ENCODE data around the gene CEMIP.
A peak's percentile ranks its signal among the peaks of the same experiment; 100 is the strongest.

The CEMIP gene

DNA sequence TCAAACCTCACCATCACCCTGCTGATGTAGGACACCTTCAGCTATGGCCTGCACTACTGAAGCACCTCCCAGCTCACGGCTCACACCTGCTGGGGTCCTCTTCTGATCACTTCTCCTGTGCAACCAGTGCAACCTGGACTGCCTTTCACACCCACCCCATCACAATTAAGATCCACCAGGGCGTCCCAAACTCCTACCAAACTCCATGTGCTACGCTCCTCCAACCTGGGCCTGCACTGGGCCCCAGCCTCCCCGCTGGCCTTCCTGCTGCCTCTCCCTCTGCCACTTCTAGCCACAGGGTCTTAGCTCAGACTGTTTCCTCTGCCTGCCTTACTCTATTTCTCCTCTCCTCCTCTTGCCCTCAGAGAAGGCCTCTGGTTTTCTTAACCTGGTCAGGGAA, 197.7 kb downstream of the CEMIP start:
- H3K36me3 ChIP-seq (ENCODE audit: control insufficient read depth, insufficient read depth, low read length) = peaks cover 12% of the 10 kb centered on the region
- H3K9me3 ChIP-seq (ENCODE audit: control insufficient read depth, low read length) = no peaks in the 10 kb centered on the region
- H3K4me1 ChIP-seq (ENCODE audit: control insufficient read depth, insufficient read depth, low read length) = peaks cover 10% of the 10 kb centered on the region
- no peak overlapping the region for H3K9ac ChIP-seq (ENCODE audit: low read length)
- H3K4me3 ChIP-seq (ENCODE audit: low read length) = no peak overlapping the region
- H3K27me3 ChIP-seq (ENCODE audit: control insufficient read depth, insufficient read depth, low read length) = no peaks in the 10 kb centered on the region

- no peaks in the 10 kb centered on the region for H3K9me3 ChIP-seq (ENCODE audit: control insufficient read depth, low read length)
- H3K27me3 ChIP-seq (ENCODE audit: control insufficient read depth, insufficient read depth, low read length) = no peaks in the 10 kb centered on the region
- no peak overlapping the region for H3K4me3 ChIP-seq (ENCODE audit: low read length)
- H3K9ac ChIP-seq (ENCODE audit: low read length) = no peak overlapping the region
- H3K4me1 ChIP-seq (ENCODE audit: control insufficient read depth, insufficient read depth, low read length) = peaks cover 10% of the 10 kb centered on the region
- H3K36me3 ChIP-seq (ENCODE audit: control insufficient read depth, insufficient read depth, low read length) = peaks cover 12% of the 10 kb centered on the region
Observed at GRCh38 chr15:80977627-80978036, 198.5 kb downstream of the CEMIP start.

DNA sequence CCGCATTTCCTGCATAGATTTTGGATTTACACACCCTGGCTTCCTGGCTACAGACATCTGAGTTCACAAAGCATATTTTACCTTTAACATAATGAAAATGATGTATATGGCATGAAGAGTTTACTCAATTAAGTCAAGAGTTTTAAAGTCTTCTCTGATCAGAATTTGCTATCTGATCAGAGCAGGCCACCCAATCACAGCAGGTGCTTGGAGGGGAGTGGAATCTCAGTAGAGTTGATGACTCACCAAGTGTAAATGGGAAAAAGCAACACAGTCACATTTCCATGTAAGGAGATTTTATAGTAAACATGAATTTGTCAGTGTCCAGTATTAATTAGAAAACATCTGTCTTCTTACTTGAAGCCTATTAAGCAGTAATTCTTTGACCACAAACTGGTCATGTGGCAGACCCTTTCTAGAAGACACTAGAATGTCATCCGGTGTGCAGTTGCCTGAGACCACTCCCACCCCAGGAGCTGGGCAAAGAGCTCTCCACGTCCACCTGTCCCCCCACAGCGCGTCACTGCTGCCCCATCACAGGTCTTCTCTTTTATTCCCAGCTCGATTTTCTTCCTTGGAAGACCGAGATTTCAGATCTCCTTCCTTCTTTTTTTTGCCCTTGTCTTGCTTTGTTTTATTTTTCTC, 199.6 kb downstream of the CEMIP start:
- H3K27me3 ChIP-seq (ENCODE audit: control insufficient read depth, insufficient read depth, low read length) = no peaks in the 10 kb centered on the region
- no peaks in the 10 kb centered on the region for H3K9me3 ChIP-seq (ENCODE audit: control insufficient read depth, low read length)
- H3K4me3 ChIP-seq (ENCODE audit: low read length) = no peak overlapping the region
- peaks cover 12% of the 10 kb centered on the region for H3K36me3 ChIP-seq (ENCODE audit: control insufficient read depth, insufficient read depth, low read length)
- H3K4me1 ChIP-seq (ENCODE audit: control insufficient read depth, insufficient read depth, low read length) = peaks cover 10% of the 10 kb centered on the region
- no peak overlapping the region for H3K9ac ChIP-seq (ENCODE audit: low read length)

GRCh38 chr15:80979538-80980200, 200.5 kb downstream of the CEMIP start:
- Histone ChIP-seq H3K9me3 (ENCODE audit: control insufficient read depth, low read length) (no peaks in the 10 kb centered on the region), H3K4me3 (ENCODE audit: low read length) (no peak overlapping the region), H3K9ac (ENCODE audit: low read length) (no peak overlapping the region), H3K36me3 (ENCODE audit: control insufficient read depth, insufficient read depth, low read length) (peaks cover 12% of the 10 kb centered on the region), H3K4me1 (ENCODE audit: control insufficient read depth, insufficient read depth, low read length) (peaks cover 10% of the 10 kb centered on the region), H3K27me3 (ENCODE audit: control insufficient read depth, insufficient read depth, low read length) (no peaks in the 10 kb centered on the region)

DNA sequence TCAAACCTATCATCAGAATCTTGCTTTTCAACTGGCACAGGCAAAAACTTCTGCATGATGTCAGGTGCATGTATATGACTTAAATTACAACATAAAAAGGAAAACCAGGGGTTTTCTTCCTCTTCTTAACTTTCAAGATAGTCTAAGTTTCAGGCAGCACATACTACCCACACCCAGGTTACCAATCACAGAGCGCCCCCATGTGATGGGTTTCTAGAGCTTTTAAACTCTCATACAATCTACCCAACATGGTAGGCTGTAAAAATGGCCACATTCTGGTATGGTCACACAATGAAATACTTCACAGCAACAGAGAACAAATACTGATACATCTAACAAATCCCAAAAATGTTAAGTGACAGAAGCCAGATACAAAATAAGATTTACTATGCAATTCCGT, 203.0 kb downstream of the CEMIP start:
- Histone ChIP-seq H3K36me3 (ENCODE audit: control insufficient read depth, insufficient read depth, low read length) (peaks cover 12% of the 10 kb centered on the region), H3K4me3 (ENCODE audit: low read length) (no peak overlapping the region), H3K9me3 (ENCODE audit: control insufficient read depth, low read length) (no peaks in the 10 kb centered on the region), H3K27me3 (ENCODE audit: control insufficient read depth, insufficient read depth, low read length) (no peaks in the 10 kb centered on the region), H3K4me1 (ENCODE audit: control insufficient read depth, insufficient read depth, low read length) (peaks cover 10% of the 10 kb centered on the region), H3K9ac (ENCODE audit: low read length) (no peak overlapping the region)

DNA sequence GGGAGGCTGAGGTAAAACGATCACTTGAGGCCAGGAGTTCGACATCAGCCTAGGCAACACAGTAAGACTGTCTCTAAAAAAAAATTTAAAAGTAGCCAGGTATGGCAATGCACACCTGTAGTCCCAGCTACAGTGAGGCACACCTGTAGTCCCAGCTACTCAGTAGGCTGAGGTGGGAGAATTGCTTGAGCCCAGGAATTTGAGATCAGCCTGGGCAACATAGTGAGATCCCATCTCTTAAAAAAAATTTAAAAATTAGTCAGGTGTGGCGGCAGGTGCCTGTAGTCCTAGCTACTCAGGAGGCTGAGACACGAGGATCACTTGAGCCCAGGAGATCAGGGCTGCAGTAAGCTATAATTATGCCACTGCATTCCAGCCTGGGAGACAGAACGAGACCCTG, 203.7 kb downstream of the CEMIP start:
- Histone ChIP-seq H3K27me3 (ENCODE audit: control insufficient read depth, insufficient read depth, low read length) (no peaks in the 10 kb centered on the region), H3K4me1 (ENCODE audit: control insufficient read depth, insufficient read depth, low read length) (peaks cover 10% of the 10 kb centered on the region), H3K9me3 (ENCODE audit: control insufficient read depth, low read length) (no peaks in the 10 kb centered on the region), H3K4me3 (ENCODE audit: low read length) (no peak overlapping the region), H3K9ac (ENCODE audit: low read length) (no peak overlapping the region), H3K36me3 (ENCODE audit: control insufficient read depth, insufficient read depth, low read length) (peaks cover 12% of the 10 kb centered on the region)

- Histone ChIP-seq H3K4me1 (ENCODE audit: control insufficient read depth, insufficient read depth, low read length) (no peaks in the 10 kb centered on the region), H3K9ac (ENCODE audit: low read length) (no peak overlapping the region), H3K27me3 (ENCODE audit: control insufficient read depth, insufficient read depth, low read length) (no peaks in the 10 kb centered on the region), H3K4me3 (ENCODE audit: low read length) (no peak overlapping the region), H3K36me3 (ENCODE audit: control insufficient read depth, insufficient read depth, low read length) (peaks cover 4% of the 10 kb centered on the region), H3K9me3 (ENCODE audit: control insufficient read depth, low read length) (no peaks in the 10 kb centered on the region)
Observed at GRCh38 chr15:80984856-80985255, 205.7 kb downstream of the CEMIP start.

DNA sequence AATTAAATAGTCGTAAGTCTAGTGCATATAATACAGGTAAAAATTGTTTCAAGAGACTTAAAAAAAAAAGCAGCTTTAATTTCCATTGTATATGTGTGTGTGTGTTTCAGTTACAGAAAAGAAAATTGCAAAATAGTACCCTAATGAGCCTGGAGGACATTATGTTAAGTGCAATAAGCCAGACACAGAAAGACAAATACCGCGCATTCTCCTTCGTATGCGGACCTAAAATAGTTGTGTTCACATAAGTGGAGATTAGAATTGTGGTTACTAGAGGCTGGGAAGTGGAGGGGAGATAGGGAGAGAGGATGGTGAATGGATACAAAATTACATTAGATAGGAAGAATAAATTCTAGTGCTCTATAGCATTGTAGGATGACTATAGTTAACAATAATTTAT, 206.8 kb downstream of the CEMIP start:
- no peaks in the 10 kb centered on the region for H3K9me3 ChIP-seq (ENCODE audit: control insufficient read depth, low read length)
- H3K4me3 ChIP-seq (ENCODE audit: low read length) = no peak overlapping the region
- no peaks in the 10 kb centered on the region for H3K4me1 ChIP-seq (ENCODE audit: control insufficient read depth, insufficient read depth, low read length)
- no peaks in the 10 kb centered on the region for H3K36me3 ChIP-seq (ENCODE audit: control insufficient read depth, insufficient read depth, low read length)
- H3K27me3 ChIP-seq (ENCODE audit: control insufficient read depth, insufficient read depth, low read length) = no peaks in the 10 kb centered on the region
- H3K9ac ChIP-seq (ENCODE audit: low read length) = no peak overlapping the region

- H3K9me3 ChIP-seq (ENCODE audit: control insufficient read depth, low read length) = no peaks in the 10 kb centered on the region
- H3K4me1 ChIP-seq (ENCODE audit: control insufficient read depth, insufficient read depth, low read length) = no peaks in the 10 kb centered on the region
- no peak overlapping the region for H3K9ac ChIP-seq (ENCODE audit: low read length)
- no peak overlapping the region for H3K4me3 ChIP-seq (ENCODE audit: low read length)
- H3K27me3 ChIP-seq (ENCODE audit: control insufficient read depth, insufficient read depth, low read length) = no peaks in the 10 kb centered on the region
- no peaks in the 10 kb centered on the region for H3K36me3 ChIP-seq (ENCODE audit: control insufficient read depth, insufficient read depth, low read length)
Observed at GRCh38 chr15:80986487-80986886, 207.3 kb downstream of the CEMIP start.

DNA sequence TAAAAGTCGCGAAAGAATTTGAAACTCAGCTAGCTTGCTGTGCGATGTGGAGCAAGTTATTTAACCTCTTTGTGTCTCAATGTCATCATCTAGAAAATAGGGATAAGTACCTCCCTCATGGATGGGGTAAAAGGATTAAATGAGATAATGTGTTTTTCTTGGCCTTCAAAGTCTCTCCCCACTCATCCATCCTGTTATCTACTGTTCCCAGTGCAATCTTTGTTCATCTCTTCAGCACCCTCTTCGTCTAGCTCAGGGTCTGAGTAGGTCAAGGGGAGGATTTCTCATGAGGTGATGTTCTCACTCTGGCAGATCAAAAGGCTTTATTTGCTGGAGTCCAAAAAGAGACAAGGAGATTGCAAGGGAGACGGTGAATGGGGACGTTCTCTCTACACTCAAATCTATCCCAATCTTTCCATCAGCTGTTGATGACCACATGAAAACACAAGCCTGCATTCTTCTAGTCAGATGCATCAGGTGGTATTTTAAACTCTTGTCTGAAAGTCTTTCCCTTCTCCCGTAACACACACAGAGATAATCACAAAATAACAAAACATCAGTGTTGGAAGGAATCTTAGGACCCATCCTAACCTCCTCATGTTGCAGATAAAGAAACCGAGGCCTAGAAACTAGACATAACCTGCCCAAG, 209.1 kb downstream of the CEMIP start:
- Histone ChIP-seq H3K27me3 (ENCODE audit: control insufficient read depth, insufficient read depth, low read length) (no peaks in the 10 kb centered on the region), H3K36me3 (ENCODE audit: control insufficient read depth, insufficient read depth, low read length) (no peaks in the 10 kb centered on the region), H3K9ac (ENCODE audit: low read length) (no peak overlapping the region), H3K4me1 (ENCODE audit: control insufficient read depth, insufficient read depth, low read length) (no peaks in the 10 kb centered on the region), H3K4me3 (ENCODE audit: low read length) (no peak overlapping the region), H3K9me3 (ENCODE audit: control insufficient read depth, low read length) (no peaks in the 10 kb centered on the region)

DNA sequence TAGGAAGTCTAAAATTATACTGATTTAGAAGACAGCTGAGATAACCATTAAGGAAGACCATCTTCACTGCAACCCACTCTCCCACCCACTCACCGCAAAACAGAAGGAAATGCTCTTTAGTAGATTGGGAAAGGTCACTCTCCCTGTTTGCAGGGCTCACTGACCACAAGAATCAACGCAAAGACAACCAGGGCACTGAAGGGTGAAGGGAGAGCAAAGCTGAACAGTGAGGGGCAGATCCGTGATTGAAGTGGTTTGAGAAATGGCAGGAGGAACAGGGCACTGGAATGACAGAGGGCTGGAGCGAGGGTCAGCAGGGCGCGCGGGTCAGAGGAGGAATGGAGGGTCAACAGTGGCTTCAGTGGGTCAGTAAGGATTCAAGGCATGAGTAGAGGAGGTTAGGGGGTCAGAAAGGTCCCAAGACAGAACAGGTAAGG, 209.9 kb downstream of the CEMIP start:
- H3K36me3 ChIP-seq (ENCODE audit: control insufficient read depth, insufficient read depth, low read length) = no peaks in the 10 kb centered on the region
- H3K9ac ChIP-seq (ENCODE audit: low read length) = peak overlapping the region; percentile 95
- H3K4me1 ChIP-seq (ENCODE audit: control insufficient read depth, insufficient read depth, low read length) = no peaks in the 10 kb centered on the region

More for the DNA sequence above, 209.9 kb downstream of the CEMIP start:
- Histone ChIP-seq H3K9me3 (ENCODE audit: control insufficient read depth, low read length) (no peaks in the 10 kb centered on the region), H3K4me3 (ENCODE audit: low read length) (peak overlapping the region; percentile 85), H3K27me3 (ENCODE audit: control insufficient read depth, insufficient read depth, low read length) (no peaks in the 10 kb centered on the region)
